Activated T-cell treated with anti-CD3 and anti-CD28 coated beads, Interleukin-2, amount 50 U/mL, for 4 hours (primary cell): ENCODE data around the gene UPK3BL2. TPM values are rescaled to one million over a fixed set of nuclear protein-coding genes. Genes with fewer than 3 reads are reported as not detected.
"Not testable (repeated sequence)": the region's sequence is repeated elsewhere in the genome, so short reads cannot be mapped to it uniquely, and the experiment has no call there.

ENCODE experiments used
- ATAC-seq, 2 donors: fragments of 200-7000 bp; cut with Tn5 transposase; one replicate each; pipeline ENCODE4 v1.10.0; 2021
- DNase-seq: peaks from one replicate; pipeline ENCODE4 v3.0.0-alpha.2; 2020
- H3K27me3 Mint-ChIP-seq: one replicate; pipeline ENCODE4 v1.8.0; 2021; ENCODE audit warnings: low read depth, mixed read lengths
- H3K36me3 Mint-ChIP-seq: one replicate; pipeline ENCODE4 v1.8.0; 2022; ENCODE audit warnings: mixed read lengths; ENCODE audit not compliant: insufficient read depth
- H3K4me1 Mint-ChIP-seq: one replicate; pipeline ENCODE4 v1.8.0; 2021; ENCODE audit warnings: low read depth, mixed read lengths
- H3K4me3 Mint-ChIP-seq: one replicate; pipeline ENCODE4 v1.8.0; 2021; ENCODE audit warnings: mild to moderate bottlenecking, moderate library complexity, mixed read lengths
- H3K9me3 Mint-ChIP-seq: one replicate; pipeline ENCODE4 v1.8.0; 2021; ENCODE audit warnings: mixed read lengths
- total RNA-seq, 3 donors: library from RNA; stranded (reverse); gene quantifications; one replicate each; pipeline ENCODE4 v1.2.1, GENCODE V29; 2021

Gene UPK3BL2
- total RNA-seq, 3 donors from 2014 or later: 4.7 to 8.5 (median 7.9) TPM

GRCh38 chr7:102490529-102491075, 52.9 kb downstream of the UPK3BL2 start:
- not testable (repeated sequence) for H3K4me3 Mint-ChIP-seq, H3K27me3 Mint-ChIP-seq, H3K4me1 Mint-ChIP-seq, H3K9me3 Mint-ChIP-seq, DNase-seq, H3K36me3 Mint-ChIP-seq
- peak; percentile 61 to 69 for ATAC-seq

Other genes starting within 250 kb of the UPK3BL2 start
- not detected for gene SPDYE6, start 187.3 kb downstream of the UPK3BL2 start, total RNA-seq
- 10 to 100 TPM; 24.8 to 30.1 (median 27.0) TPM for gene PRKRIP1, start 147.3 kb downstream of the UPK3BL2 start, total RNA-seq
- 10 to 100 TPM; 24.8 to 35.9 (median 27.4) TPM for gene ORAI2, start 110.1 kb downstream of the UPK3BL2 start, total RNA-seq
- 10 to 100 TPM; 13.7 to 15.4 (median 15.0) TPM for gene ALKBH4, start 78.8 kb downstream of the UPK3BL2 start, total RNA-seq
- gene LRWD1, start 78.7 kb downstream of the UPK3BL2 start, total RNA-seq: 10 to 100 TPM; 54.8 to 57.9 (median 57.7) TPM
- gene POLR2J, start 64.8 kb downstream of the UPK3BL2 start, total RNA-seq: 10 to 100 TPM; 67.3 to 77.4 (median 72.0) TPM
- 10 to 100 TPM; 20.0 to 50.1 (median 35.7) TPM for gene RASA4B, start 25.9 kb downstream of the UPK3BL2 start, total RNA-seq
- not detected for gene SPDYE2, start 7.5 kb upstream of the UPK3BL2 start, total RNA-seq
- gene POLR2J3, start 28.9 kb upstream of the UPK3BL2 start, total RNA-seq: 10 to 100 TPM; 19.6 to 28.5 (median 20.0) TPM
- 10 to 100 TPM; 43.7 to 58.3 (median 47.4) TPM for gene RASA4, start 73.1 kb upstream of the UPK3BL2 start, total RNA-seq
- 10 to 100 TPM; 11.3 to 22.0 (median 12.7) TPM for gene UPK3BL1, start 99.1 kb upstream of the UPK3BL2 start, total RNA-seq
- not detected for gene SPDYE2B, start 106.6 kb upstream of the UPK3BL2 start, total RNA-seq
- 1 to 10 TPM; 5.8 to 8.5 (median 6.1) TPM for gene POLR2J2, start 128.0 kb upstream of the UPK3BL2 start, total RNA-seq
- gene FAM185A, start 205.3 kb upstream of the UPK3BL2 start, total RNA-seq: 10 to 100 TPM in 2 of 3 donors, 1 to 10 TPM in 1; 9.1 to 12.9 (median 10.3) TPM